HepG2 (cell line): ENCODE results near the gene MRPS25. TPM values are rescaled to one million over a fixed set of nuclear protein-coding genes. Genes with fewer than 3 reads are reported as not detected.

Source experiments
- BRD4 ChIP-seq: sonication (generic); formaldehyde crosslinking; IDR thresholded peaks from 2 replicates; pipeline ENCODE4 v1.4.0; 2020; ENCODE audit warnings: missing genetic modification reagents
- HNF1B ChIP-seq: sonication (generic); formaldehyde crosslinking; IDR thresholded peaks from 2 replicates; pipeline ENCODE4 v1.5.1; 2020; ENCODE audit warnings: mild to moderate bottlenecking, moderate library complexity, missing genetic modification reagents
- NAIF1 ChIP-seq: sonication (generic); formaldehyde crosslinking; IDR thresholded peaks from 2 replicates; pipeline ENCODE4 v1.5.0; 2020; ENCODE audit warnings: mild to moderate bottlenecking, missing genetic modification reagents, borderline replicate concordance
- SMARCE1 ChIP-seq: fragments of 450-650 bp; IDR thresholded peaks from 2 replicates; pipeline ENCODE4 v1.6.1; 2017; ENCODE audit warnings: borderline replicate concordance
- ZBTB7B ChIP-seq: sonication (generic); formaldehyde crosslinking; IDR thresholded peaks from 2 replicates; pipeline ENCODE4 v1.4.0; 2020; ENCODE audit warnings: missing genetic modification reagents
- ZIK1 ChIP-seq: sonication (generic); formaldehyde crosslinking; IDR thresholded peaks from 2 replicates; pipeline ENCODE4 v1.5.0; 2020; ENCODE audit warnings: mild to moderate bottlenecking, low read depth, missing genetic modification reagents, borderline replicate concordance
- ZNF280D ChIP-seq: sonication (generic); formaldehyde crosslinking; IDR thresholded peaks from 2 replicates; pipeline ENCODE4 v1.5.1; 2020; ENCODE audit warnings: mild to moderate bottlenecking, missing genetic modification reagents
- ZNF318 ChIP-seq: sonication (generic); formaldehyde crosslinking; IDR thresholded peaks from 2 replicates; pipeline ENCODE4 v1.4.0; 2020; ENCODE audit warnings: mild to moderate bottlenecking, missing genetic modification reagents
- ZNF512B ChIP-seq: sonication (generic); formaldehyde crosslinking; IDR thresholded peaks from 2 replicates; pipeline ENCODE4 v1.5.1; 2020; ENCODE audit warnings: missing genetic modification reagents, mild to moderate bottlenecking, borderline replicate concordance
- polyA plus RNA-seq, 8 experiments: library from polyadenylated mRNA; depleted of rRNA in 3 of 8; stranded (reverse) in 7 of 8; unstranded in 1 of 8; fragments of >200 nt; fragmentation: Illumina TruSeq in 4 of 8; extraction: Trizol in 4 of 8; gene quantifications; 2 replicates each; pipeline versions ENCODE4 v1.2.1 to v1.2.3, GENCODE V29; 2011 to 2016; ENCODE audit warnings: low read depth in 4 of 8, missing spikeins in 1 of 8, mixed read lengths in 1 of 8; ENCODE audit not compliant: insufficient read depth in 1 of 8
- total RNA-seq, 5 experiments: library from RNA; depleted of rRNA; stranded (reverse); fragments of >200 nt; fragmentation: Illumina TruSeq; extraction: Trizol; gene quantifications; 2 replicates each; pipeline ENCODE4 v1.2.3, GENCODE V29; 2016; ENCODE audit warnings: low read depth in 1 of 5

MRPS25 gene
- total and polyA plus RNA-seq, 2 of the 13 experiments (the other 11 are each of a cell fraction or from before 2014, with no cell fraction given) = 60.1 to 74.3 TPM

- TF ChIP-seq ZNF280D (CRISPR knock-in tag) = no peak; the same call in 1 of the 2 replicates
- peak; percentile 58; the same call in 1 of the 2 replicates for TF ChIP-seq BRD4
- peak; percentile 94 for TF ChIP-seq HNF1B (CRISPR knock-in tag)
- TF ChIP-seq ZIK1 (CRISPR knock-in tag) = peak; percentile 73; the same call in 1 of the 2 replicates
- peak; percentile 73; the same call in 1 of the 2 replicates for TF ChIP-seq ZBTB7B (CRISPR knock-in tag)
- TF ChIP-seq ZNF318 = no peak
- peak; percentile 61; the same call in 1 of the 2 replicates for TF ChIP-seq NAIF1 (CRISPR knock-in tag)
- no peak for TF ChIP-seq SMARCE1
- TF ChIP-seq ZNF512B = no peak
Measured at GRCh38 chr3:15098503-15099363, 33.6 kb upstream of the MRPS25 start, which contains the start of gene RBSN (continued).
